SW 1271 (cell line): ENCODE measurements around the gene SYF2.
"Not testable (repeated sequence)": the region's sequence is repeated elsewhere in the genome, so short reads cannot be mapped to it uniquely, and the experiment has no call there.

Source experiments
- DNase-seq, 2 experiments: peaks; one replicate each; lab custom pipeline; 2025; lab: John Stamatoyannopoulos, UW

The SYF2 gene

GRCh38 chr1:25246600-25247023 lies 14.3 kb upstream of the SYF2 start:
- no peak for DNase-seq

GRCh38 chr1:25245809-25246599 lies 13.7 kb upstream of the SYF2 start:
- DNase-seq = peak in 1 of 2 experiments; percentile 78

DNA sequence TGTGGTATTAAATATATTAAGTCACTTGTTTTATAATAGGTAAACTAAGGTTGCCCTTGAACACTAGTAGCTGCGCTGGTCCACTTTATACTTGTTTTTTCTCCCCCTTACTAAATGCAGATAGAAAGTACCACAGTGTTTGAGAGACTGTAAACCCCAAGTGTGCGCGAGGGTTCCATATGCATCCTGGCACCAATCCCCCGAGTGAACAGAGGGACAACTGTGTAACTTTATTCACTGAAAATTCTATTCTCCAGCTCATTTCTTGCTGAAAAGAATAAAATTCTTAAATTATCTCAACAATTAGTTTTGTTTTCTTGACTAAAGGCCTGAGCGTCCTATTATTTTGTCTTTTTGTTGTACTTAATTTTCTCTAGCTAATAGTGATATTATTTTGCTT lies 13.1 kb upstream of the SYF2 start:
- DNase-seq = no peak

- DNase-seq = no peak
Measured at GRCh38 chr1:25243907-25244306, 11.6 kb upstream of the SYF2 start.

GRCh38 chr1:25239681-25240541 lies 7.6 kb upstream of the SYF2 start:
- DNase-seq = peak; percentile 93 to 94

- no peak for DNase-seq
Measured at GRCh38 chr1:25238046-25238445, 5.7 kb upstream of the SYF2 start.

GRCh38 chr1:25236261-25236660 lies 4.0 kb upstream of the SYF2 start:
- not testable (repeated sequence) for DNase-seq

DNA sequence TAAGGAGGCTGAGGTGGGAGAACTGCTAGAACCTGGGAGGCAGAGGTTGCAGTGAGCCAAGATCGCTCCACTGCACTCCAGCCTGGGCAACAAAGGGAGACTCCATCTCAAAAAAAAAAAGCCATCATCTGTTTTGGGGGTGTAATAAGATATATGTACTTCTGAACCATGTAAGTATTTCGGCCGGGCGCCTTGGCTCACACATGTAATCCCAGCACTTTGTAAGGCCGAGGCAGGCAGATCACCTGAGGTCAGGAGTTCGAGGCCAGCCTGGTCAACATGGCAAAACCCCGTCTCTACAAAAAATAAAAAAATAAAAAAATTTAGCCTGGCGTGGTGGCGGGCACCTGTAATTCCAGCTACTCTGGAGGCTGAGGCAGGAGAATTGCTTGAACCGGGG lies 3.1 kb upstream of the SYF2 start:
- not testable (repeated sequence) for DNase-seq

DNA sequence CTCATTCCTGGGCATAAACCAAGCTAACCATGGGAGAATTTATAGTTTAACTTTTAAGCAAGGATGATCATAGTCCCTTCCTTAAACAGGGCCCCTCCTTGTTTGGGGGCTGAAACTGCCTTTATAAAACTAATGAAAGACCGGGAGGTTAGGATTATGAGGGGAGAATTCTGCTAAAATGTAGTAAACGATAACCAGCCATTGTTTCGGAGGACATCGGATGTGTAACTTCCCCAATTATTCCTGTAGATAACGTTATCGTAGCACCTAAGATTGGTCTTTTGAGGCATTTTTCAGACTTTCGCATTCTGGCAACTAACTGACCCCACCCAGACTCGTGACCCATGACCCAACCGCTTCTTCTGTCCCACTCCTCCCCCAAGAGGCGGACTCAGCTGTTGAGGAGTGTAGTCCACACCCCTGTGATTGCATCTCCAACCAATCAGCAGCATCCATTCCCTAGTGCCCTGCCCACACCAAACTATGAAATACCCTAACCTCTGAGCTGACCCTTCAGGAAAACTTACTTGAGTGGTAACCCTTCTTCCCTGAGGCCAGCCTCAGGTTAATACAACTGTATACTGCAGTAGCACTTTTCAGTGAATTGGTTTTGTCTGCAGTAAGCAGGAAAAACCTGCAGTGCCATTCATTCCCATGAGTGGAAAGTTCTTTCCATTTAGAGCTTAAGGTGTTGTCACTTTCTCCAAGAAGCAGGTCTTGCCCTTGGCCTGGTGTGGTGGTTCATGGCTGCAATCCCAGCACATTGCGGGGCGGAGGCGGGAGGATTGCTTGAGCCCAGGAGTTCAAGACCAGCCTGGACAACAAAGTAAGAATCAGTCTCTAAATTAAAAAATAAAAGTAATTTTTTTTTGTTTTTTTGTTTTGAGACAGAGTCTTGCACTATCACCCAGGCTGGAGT lies 823 bp upstream of the SYF2 start:
- DNase-seq = peak; percentile 53 to 83

DNA sequence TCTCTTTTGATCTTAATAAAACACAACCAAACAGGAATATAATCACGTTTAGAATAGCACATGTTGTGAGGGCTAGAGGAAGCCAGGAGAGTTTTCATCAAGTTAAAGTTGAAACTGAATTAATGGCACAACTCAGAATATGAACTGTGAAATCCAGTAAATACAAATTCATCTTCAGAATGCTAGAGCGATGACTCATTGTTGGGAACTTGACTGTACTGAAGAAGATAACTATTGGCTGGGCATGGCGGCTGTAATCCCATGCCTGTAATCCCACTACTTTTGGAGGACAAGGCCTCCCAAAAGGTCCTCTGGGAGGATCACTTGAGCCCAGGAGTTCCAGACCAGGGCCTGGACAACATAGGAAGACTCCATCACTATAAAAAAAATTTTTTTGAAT lies 8.8 kb downstream of the SYF2 start:
- DNase-seq = no peak

GRCh38 chr1:25222606-25223005 lies 9.7 kb downstream of the SYF2 start:
- no peak for DNase-seq

DNA sequence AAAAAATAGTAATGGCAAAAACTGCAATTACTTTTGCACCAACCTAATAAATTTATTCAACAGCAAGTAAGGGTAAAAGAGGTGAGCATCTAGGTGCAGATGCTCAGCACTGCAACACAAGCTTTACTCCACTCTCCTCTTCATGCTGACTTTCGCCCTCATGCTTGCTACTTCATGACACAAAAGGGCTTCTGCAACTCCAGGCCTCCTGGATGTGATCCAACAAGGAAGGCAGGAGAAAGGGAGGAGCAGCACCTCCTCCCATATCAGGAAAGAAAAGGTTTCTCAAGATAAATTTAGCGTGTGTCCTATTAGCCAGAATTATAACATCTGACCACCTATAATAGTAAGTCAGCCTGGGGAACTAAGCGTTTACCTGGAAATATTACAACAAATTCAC lies 11.6 kb downstream of the SYF2 start:
- DNase-seq = no peak

DNA sequence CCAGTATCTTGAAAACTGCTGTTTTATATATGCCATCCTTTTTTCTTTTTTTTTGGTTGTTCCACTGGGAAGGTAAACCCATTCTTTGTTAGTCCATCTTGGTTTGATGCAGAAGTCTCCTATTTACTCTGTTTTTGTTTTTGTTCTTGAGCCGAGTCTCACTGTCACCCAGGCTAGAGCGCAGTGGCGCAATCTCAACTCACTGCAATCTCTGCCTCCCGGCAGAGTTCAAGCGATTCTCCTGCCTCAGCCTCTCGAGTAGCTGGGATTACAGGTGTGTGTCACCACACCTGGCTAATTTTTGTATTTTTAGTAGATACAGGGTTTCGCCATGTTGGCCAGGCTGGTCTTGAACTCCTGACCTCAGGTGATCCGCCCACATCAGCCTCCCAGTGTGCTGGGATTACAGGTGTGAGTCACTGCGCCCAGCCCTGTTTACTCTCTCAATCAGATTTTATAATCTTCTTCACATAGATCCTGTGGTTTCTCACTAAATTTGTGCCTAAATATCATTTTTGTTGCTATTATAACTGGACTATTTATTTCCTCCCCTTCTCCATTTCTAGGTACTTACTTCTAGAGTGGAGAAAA lies 12.5 kb downstream of the SYF2 start:
- DNase-seq = no peak

DNA sequence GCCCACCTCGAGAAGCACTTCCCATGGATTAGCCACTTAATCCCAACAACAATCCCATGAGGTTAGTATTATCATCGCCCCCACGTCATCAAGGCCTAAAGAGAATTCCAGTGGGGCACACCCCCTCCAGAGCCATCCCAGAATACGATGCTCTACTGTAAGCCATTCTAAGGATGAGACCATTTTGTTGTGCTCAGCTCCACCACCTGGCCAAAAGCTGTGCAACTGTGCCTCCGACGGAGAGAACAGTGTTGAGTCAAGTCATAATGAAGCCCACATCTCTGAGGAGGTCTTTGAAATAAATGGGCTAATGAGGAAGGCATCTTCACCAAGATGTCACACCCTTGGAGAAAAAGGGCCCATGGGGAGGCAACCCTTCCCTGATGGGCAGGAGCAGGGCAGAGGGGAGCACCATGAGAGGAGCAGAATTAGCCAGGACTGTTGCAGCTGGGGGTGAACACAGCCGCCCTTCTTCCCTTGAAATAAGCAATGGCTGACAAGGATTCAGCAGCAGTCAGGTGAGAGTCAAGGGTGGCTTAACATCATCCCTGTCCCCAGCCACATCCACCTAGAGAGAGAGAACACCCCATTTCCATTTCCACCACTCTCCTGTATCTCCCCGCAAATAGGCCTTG lies 14.6 kb downstream of the SYF2 start:
- DNase-seq = no peak

- DNase-seq = no peak
Measured at GRCh38 chr1:25217015-25217414, 15.3 kb downstream of the SYF2 start.

GRCh38 chr1:25216123-25216522 lies 16.2 kb downstream of the SYF2 start:
- no peak for DNase-seq

GRCh38 chr1:25212725-25213124 lies 19.6 kb downstream of the SYF2 start:
- no peak for DNase-seq

DNA sequence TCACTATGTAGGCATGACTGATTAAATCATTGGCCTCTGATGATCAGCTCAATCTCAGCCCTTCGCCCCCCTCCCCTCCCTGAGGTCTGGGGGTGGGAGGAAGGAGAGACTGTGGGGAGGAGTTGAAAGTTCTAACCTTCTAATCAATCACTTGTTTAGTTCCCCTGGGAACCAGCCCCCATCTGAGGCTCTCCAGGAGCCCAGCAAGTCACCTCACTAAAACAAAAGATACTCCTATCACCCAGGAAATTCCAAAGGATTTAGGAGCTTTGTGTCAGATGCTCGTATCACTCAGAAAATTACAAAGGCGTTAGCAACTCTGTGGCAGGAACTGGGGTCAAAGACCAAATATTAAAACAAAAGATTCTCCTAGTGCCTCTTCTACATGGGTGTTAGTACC lies 21.6 kb downstream of the SYF2 start:
- DNase-seq = no peak

DNA sequence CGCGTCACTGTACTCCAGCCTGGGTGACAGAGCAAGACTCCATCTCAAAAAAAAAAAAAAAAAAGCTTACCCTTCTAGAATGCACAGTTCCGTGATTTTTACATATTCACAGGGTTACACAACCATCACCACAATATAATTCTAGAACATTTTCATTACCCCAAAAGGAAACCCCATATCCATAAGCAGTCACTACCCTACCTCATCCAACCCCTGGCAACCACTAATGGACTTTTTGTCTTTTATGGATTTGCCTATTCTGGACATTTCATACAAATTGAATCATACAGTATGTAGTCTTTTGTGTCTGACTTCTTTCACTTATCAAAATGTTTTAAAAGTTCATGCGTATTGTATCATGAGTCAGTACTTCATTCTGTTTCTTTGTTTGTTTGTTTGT lies 22.8 kb downstream of the SYF2 start:
- DNase-seq = no peak

GRCh38 chr1:25208561-25209222 lies 23.6 kb downstream of the SYF2 start:
- no peak for DNase-seq

- DNase-seq = no peak
Measured at GRCh38 chr1:25208092-25208491, 24.2 kb downstream of the SYF2 start.
